ENCODE data around the gene PLXDC2.

The PLXDC2 gene

DNA sequence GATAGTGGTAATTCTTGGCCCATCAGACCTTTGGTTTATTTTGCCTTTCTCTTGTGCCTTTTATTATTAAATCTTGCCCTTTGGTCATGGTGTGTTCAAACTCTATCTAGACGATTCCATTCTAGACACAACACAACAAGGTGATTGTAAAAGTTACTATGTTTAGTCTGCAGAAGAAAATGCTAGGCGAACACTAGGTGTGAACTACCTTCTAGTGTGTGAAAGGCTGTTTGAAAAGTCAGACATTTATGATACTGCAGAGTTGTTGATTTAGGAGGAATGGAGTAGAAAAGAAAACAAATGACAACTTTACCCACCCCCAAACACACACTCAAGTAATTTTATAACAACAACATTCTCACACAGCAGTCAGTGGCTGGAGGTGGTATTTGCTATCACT is 103.4 kb downstream of the PLXDC2 start:
- Histone ChIP-seq H4K20me1 (ENCODE audit: insufficient read depth, low read length) (no peaks in the 10 kb centered on the region), H3K79me2 (ENCODE audit: insufficient read depth, low read length) (no peaks in the 10 kb centered on the region), H3K27ac (ENCODE audit: low read depth, low read length, poor library complexity, severe bottlenecking) (no peak overlapping the region), H3K4me2 (ENCODE audit: low read length) (no peak overlapping the region), H3F3A (ENCODE audit: insufficient read depth, low read length) (no peaks in the 10 kb centered on the region), H3K9me3 (ENCODE audit: low read length) (no peaks in the 10 kb centered on the region), H3K9ac (ENCODE audit: low read length) (no peak overlapping the region), H3K36me3 (ENCODE audit: insufficient read depth, low read length) (no peaks in the 10 kb centered on the region), H3K4me3 (ENCODE audit: low read depth, low read length, poor library complexity, severe bottlenecking) (no peak overlapping the region), H3K27me3 (ENCODE audit: insufficient read depth, low read length) (no peaks in the 10 kb centered on the region), H2AFZ (ENCODE audit: low read length) (no peak overlapping the region), H3K4me1 (ENCODE audit: insufficient read depth, low read length, severe bottlenecking) (no peaks in the 10 kb centered on the region), H3K9me2 (ENCODE audit: low read depth, low read length) (no peaks in the 10 kb centered on the region)
- TF ChIP-seq EZH2 (IDR thresholded peaks at IDR 0.05; ENCODE audit: borderline replicate concordance, low read length), result no peak
- no peak for TF ChIP-seq CTCF (IDR thresholded peaks at IDR 0.05; ENCODE audit: low read length)

- H3F3A ChIP-seq (ENCODE audit: insufficient read depth, low read length), result no peaks in the 10 kb centered on the region
- H3K27ac ChIP-seq (ENCODE audit: low read depth, low read length, poor library complexity, severe bottlenecking), result no peak overlapping the region
- no peak overlapping the region for H2AFZ ChIP-seq (ENCODE audit: low read length)
- no peak overlapping the region for H3K4me2 ChIP-seq (ENCODE audit: low read length)
- no peaks in the 10 kb centered on the region for H3K79me2 ChIP-seq (ENCODE audit: insufficient read depth, low read length)
- no peaks in the 10 kb centered on the region for H3K27me3 ChIP-seq (ENCODE audit: insufficient read depth, low read length)
- H3K4me1 ChIP-seq (ENCODE audit: insufficient read depth, low read length, severe bottlenecking), result no peaks in the 10 kb centered on the region
- H3K9me3 ChIP-seq (ENCODE audit: low read length), result no peaks in the 10 kb centered on the region
- H3K9ac ChIP-seq (ENCODE audit: low read length), result no peak overlapping the region
- no peak overlapping the region for H3K4me3 ChIP-seq (ENCODE audit: low read depth, low read length, poor library complexity, severe bottlenecking)
- no peaks in the 10 kb centered on the region for H4K20me1 ChIP-seq (ENCODE audit: insufficient read depth, low read length)
- TF ChIP-seq EZH2 (IDR thresholded peaks at IDR 0.05; ENCODE audit: borderline replicate concordance, low read length) (no peak), CTCF (IDR thresholded peaks at IDR 0.05; ENCODE audit: low read length) (no peak)
- H3K9me2 ChIP-seq (ENCODE audit: low read depth, low read length), result no peaks in the 10 kb centered on the region
- H3K36me3 ChIP-seq (ENCODE audit: insufficient read depth, low read length), result no peaks in the 10 kb centered on the region
Observed at GRCh38 chr10:19920075-19920726, 104.0 kb downstream of the PLXDC2 start.

DNA sequence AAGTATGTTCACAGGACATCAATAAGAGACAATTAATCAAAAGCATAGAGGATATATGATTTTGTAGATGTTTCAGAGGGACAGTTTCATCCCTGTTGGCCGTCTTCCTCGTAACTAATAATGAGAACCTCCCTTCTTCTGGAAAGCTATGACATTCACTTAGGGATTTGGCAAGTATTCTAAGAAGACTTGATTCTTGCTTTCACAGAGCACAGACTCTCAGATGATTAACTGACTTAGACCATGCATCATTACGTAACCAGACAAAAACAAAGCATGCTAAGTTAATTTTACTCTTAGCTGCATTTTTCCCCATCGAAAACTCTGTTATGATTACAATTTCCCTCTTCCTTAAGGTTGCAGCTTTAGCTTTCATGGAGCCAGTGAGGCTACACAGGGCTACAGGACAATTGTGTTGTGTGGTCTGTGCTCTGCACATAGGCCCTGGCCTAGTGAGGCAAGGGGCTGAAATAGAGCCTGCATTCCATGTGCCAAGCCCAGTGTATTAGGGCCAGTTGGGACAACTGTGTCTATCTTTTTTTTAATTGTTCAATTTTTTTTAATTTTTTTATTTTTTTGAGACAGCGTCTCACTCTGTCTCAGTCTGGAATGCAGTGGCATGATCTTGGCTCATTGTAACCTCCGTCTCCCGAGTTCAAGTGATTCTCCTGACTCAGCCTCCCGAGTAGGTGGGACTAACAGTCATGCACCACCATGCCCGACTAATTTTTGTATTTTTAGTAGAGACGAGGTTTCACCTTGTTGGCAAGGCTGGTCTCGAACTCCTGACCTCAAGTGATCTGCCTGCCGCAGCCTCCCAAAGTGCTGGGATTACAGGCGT is 105.3 kb downstream of the PLXDC2 start:
- H3K4me1 ChIP-seq (ENCODE audit: insufficient read depth, low read length, severe bottlenecking), result no peaks in the 10 kb centered on the region
- no peak overlapping the region for H3K4me3 ChIP-seq (ENCODE audit: low read depth, low read length, poor library complexity, severe bottlenecking)
- H3K9ac ChIP-seq (ENCODE audit: low read length), result no peak overlapping the region
- H3K27me3 ChIP-seq (ENCODE audit: insufficient read depth, low read length), result no peaks in the 10 kb centered on the region
- no peak overlapping the region for H2AFZ ChIP-seq (ENCODE audit: low read length)
- H3K4me2 ChIP-seq (ENCODE audit: low read length), result no peak overlapping the region
- H3K9me2 ChIP-seq (ENCODE audit: low read depth, low read length), result no peaks in the 10 kb centered on the region
- no peaks in the 10 kb centered on the region for H4K20me1 ChIP-seq (ENCODE audit: insufficient read depth, low read length)
- no peaks in the 10 kb centered on the region for H3K9me3 ChIP-seq (ENCODE audit: low read length)
- no peaks in the 10 kb centered on the region for H3F3A ChIP-seq (ENCODE audit: insufficient read depth, low read length)
- H3K36me3 ChIP-seq (ENCODE audit: insufficient read depth, low read length), result no peaks in the 10 kb centered on the region
- H3K79me2 ChIP-seq (ENCODE audit: insufficient read depth, low read length), result no peaks in the 10 kb centered on the region
- no peak for TF ChIP-seq EZH2 (IDR thresholded peaks at IDR 0.05; ENCODE audit: borderline replicate concordance, low read length)
- TF ChIP-seq CTCF (IDR thresholded peaks at IDR 0.05; ENCODE audit: low read length), result no peak
- H3K27ac ChIP-seq (ENCODE audit: low read depth, low read length, poor library complexity, severe bottlenecking), result no peak overlapping the region
